Endothelial cell (in vitro differentiated cells): ENCODE data around the gene DPH1. TPM values are rescaled to one million over a fixed set of nuclear protein-coding genes. Genes with fewer than 3 reads are reported as not detected.

Experiments
- DNase-seq: peaks from one replicate; pipeline ENCODE4 v3.0.0; 2021; ENCODE audit warnings: low spot score
- H3K27ac Mint-ChIP-seq: one replicate; pipeline ENCODE4 v1.8.0; 2021; ENCODE audit warnings: mixed read lengths, inconsistent platforms; ENCODE audit not compliant: unreplicated experiment
- H3K27me3 Mint-ChIP-seq: one replicate; pipeline ENCODE4 v1.8.0; 2021; ENCODE audit warnings: mild to moderate bottlenecking, moderate library complexity, mixed read lengths, inconsistent platforms; ENCODE audit not compliant: unreplicated experiment
- H3K36me3 Mint-ChIP-seq: one replicate; pipeline ENCODE4 v1.8.0; 2021; ENCODE audit warnings: mild to moderate bottlenecking, low read depth, mixed read lengths, inconsistent platforms; ENCODE audit not compliant: unreplicated experiment
- H3K4me1 Mint-ChIP-seq: one replicate; pipeline ENCODE4 v1.8.0; 2021; ENCODE audit warnings: mild to moderate bottlenecking, mixed read lengths, inconsistent platforms; ENCODE audit not compliant: unreplicated experiment
- H3K4me3 Mint-ChIP-seq: one replicate; pipeline ENCODE4 v1.8.0; 2021; ENCODE audit warnings: mild to moderate bottlenecking, mixed read lengths, inconsistent platforms; ENCODE audit not compliant: unreplicated experiment
- H3K9me3 Mint-ChIP-seq: one replicate; pipeline ENCODE4 v1.8.0; 2021; ENCODE audit warnings: mixed read lengths, inconsistent platforms; ENCODE audit not compliant: unreplicated experiment
- CTCF ChIP-seq: fragments of 200-600 bp; sonication (generic); IDR thresholded peaks from one replicate; pipeline ENCODE4 v1.5.0; 2021; ENCODE audit warnings: antibody characterized with exemption; ENCODE audit not compliant: unreplicated experiment
- total RNA-seq: library from RNA; stranded (reverse); fragmentation: NEBNext Ultra II Directional; extraction: Animal tissue kit (Norgen Biotek cat#: 25700); gene quantifications from one replicate; pipeline ENCODE4 v1.2.1, GENCODE V29; 2021; ENCODE audit not compliant: unreplicated experiment

DPH1 gene
- total RNA-seq, 1 donor from 2014 or later, result 27.1 TPM

- H3K27ac Mint-ChIP-seq, result no peak overlapping the region
These were observed 43.0 kb upstream of the DPH1 start for GRCh38 chr17:1986783-1987451.

GRCh38 chr17:1989135-1989534 lies 40.8 kb upstream of the DPH1 start:
- DNase-seq, result no peak
- Mint-ChIP-seq H3K4me3 (no peak overlapping the region), H3K4me1 (no peaks in the 10 kb centered on the region)

More at GRCh38 chr17:1986783-1987451, 43.0 kb upstream of the DPH1 start:
- Mint-ChIP-seq H3K36me3 (no peaks in the 10 kb centered on the region), H3K4me1 (no peaks in the 10 kb centered on the region), H3K9me3 (no peaks in the 10 kb centered on the region), H3K27me3 (peaks cover 9% of the 10 kb centered on the region), H3K4me3 (no peak overlapping the region)
- no peak for TF ChIP-seq CTCF
- DNase-seq, result no peak

DNA sequence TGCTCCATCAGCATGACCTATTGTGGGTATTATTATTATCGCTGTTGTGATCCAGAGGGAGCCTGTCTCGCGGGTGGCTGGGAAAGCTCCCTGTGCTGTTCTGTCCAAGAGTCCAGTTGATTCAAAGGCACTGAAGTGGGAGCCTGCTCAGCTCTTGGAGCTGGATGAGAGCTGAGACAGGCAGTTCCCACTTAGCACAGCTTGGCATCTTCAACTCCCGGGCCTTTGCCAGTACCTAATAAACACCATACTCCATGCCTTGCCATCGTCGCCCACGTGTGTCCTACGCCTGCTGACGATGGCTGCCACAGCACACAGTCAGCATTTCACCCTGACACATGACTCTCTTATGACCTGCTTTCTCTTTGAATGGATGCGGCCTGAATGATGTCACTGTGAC lies 37.4 kb upstream of the DPH1 start:
- TF ChIP-seq CTCF, result no peak
- H3K9me3 Mint-ChIP-seq, result no peaks in the 10 kb centered on the region

More at GRCh38 chr17:1989135-1989534, 40.8 kb upstream of the DPH1 start:
- H3K9me3 Mint-ChIP-seq, result no peaks in the 10 kb centered on the region
- H3K36me3 Mint-ChIP-seq, result no peaks in the 10 kb centered on the region
- TF ChIP-seq CTCF, result no peak
- H3K27ac Mint-ChIP-seq, result no peak overlapping the region
- H3K27me3 Mint-ChIP-seq, result peaks cover 11% of the 10 kb centered on the region

DNA sequence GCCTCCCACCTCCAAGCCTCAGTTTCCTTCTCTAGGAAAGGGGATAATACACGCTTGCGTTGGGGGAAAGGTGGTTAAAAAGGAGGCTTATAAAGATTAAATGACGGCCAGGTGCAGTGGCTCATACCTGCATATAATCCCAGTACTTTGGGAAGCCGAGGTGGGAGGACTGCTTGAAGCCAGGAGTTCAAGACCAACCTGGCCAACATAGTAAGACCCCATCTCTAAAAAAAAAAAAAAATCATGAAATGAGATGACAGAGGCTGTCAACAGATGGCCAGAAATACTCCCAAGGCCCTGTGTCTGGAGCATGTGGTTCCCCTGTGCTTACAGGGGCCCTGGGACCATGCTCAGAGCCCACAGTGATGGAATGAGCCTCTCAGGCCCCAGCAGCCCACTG lies 35.2 kb upstream of the DPH1 start:
- H3K4me1 Mint-ChIP-seq, result peaks cover 13% of the 10 kb centered on the region
- peaks cover 6% of the 10 kb centered on the region for H3K36me3 Mint-ChIP-seq
- H3K9me3 Mint-ChIP-seq, result no peaks in the 10 kb centered on the region
- H3K4me3 Mint-ChIP-seq, result no peak overlapping the region
- TF ChIP-seq CTCF, result no peak
- peaks cover 23% of the 10 kb centered on the region for H3K27me3 Mint-ChIP-seq
- H3K27ac Mint-ChIP-seq, result no peak overlapping the region
- DNase-seq, result no peak

More for the DNA sequence above, 37.4 kb upstream of the DPH1 start:
- Mint-ChIP-seq H3K4me1 (peaks cover 6% of the 10 kb centered on the region), H3K27me3 (peaks cover 18% of the 10 kb centered on the region), H3K36me3 (peaks cover 6% of the 10 kb centered on the region), H3K27ac (no peak overlapping the region), H3K4me3 (no peak overlapping the region)
- no peak for DNase-seq

GRCh38 chr17:1995321-1995892 lies 34.5 kb upstream of the DPH1 start:
- no peak for DNase-seq
- Mint-ChIP-seq H3K27ac (no peak overlapping the region), H3K4me1 (peaks cover 13% of the 10 kb centered on the region), H3K4me3 (no peak overlapping the region), H3K36me3 (peaks cover 6% of the 10 kb centered on the region), H3K9me3 (no peaks in the 10 kb centered on the region), H3K27me3 (peaks cover 24% of the 10 kb centered on the region)
- no peak for TF ChIP-seq CTCF
